Stimulated activated naive CD8-positive, alpha-beta T cell treated with anti-CD3 and anti-CD28 coated beads, Interleukin-15, Interleukin-2, amounts not matched to agents 100 ng/mL and 50 ng/mL, for 24 hours (primary cell): ENCODE results near the gene MUC3A.
"Not testable (repeated sequence)": the region's sequence is repeated elsewhere in the genome, so short reads cannot be mapped to it uniquely, and the experiment has no call there.

Experiments used
- H3K27ac Mint-ChIP-seq: one replicate; pipeline ENCODE4 v1.8.0; 2021; ENCODE audit warnings: mild to moderate bottlenecking, mixed read lengths
- H3K27me3 Mint-ChIP-seq: one replicate; pipeline ENCODE4 v1.8.0; 2021; ENCODE audit warnings: mixed read lengths
- H3K36me3 Mint-ChIP-seq: one replicate; pipeline ENCODE4 v1.8.0; 2021; ENCODE audit warnings: low read depth, mixed read lengths
- H3K4me1 Mint-ChIP-seq: one replicate; pipeline ENCODE4 v1.8.0; 2021; ENCODE audit warnings: low read depth, mixed read lengths
- H3K4me3 Mint-ChIP-seq: one replicate; pipeline ENCODE4 v1.8.0; 2021; ENCODE audit warnings: mild to moderate bottlenecking, mixed read lengths
- H3K9me3 Mint-ChIP-seq: one replicate; pipeline ENCODE4 v1.8.0; 2021; ENCODE audit warnings: mixed read lengths

The MUC3A gene

DNA sequence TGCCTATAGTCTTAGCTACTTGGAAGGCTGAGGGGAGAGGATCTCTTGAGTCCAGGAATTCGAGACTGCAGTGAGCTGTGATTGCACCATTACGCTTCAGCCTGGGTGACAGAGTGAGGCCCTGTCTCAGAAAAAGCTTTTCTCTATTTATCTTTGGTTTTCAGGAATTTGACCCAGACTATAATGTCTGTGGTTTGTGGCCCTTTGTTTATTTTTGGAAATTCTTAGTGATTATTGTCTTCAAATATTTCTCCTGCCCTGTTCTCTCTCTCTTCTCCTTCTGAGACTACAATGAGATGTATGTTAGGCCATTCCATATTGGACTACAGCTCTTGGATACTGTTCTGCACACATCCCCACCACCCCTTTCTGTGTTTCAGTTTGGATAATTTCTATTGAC is 24.7 kb downstream of the MUC3A start:
- peaks cover 18% of the 10 kb centered on the region for H3K27me3 Mint-ChIP-seq
- H3K9me3 Mint-ChIP-seq, result no peaks in the 10 kb centered on the region
- no peaks in the 10 kb centered on the region for H3K36me3 Mint-ChIP-seq
- H3K27ac Mint-ChIP-seq, result no peak overlapping the region
- H3K4me1 Mint-ChIP-seq, result no peaks in the 10 kb centered on the region
- H3K4me3 Mint-ChIP-seq, result no peak overlapping the region

GRCh38 chr7:100975371-100975821 is 26.1 kb downstream of the MUC3A start:
- no peaks in the 10 kb centered on the region for H3K9me3 Mint-ChIP-seq
- no peaks in the 10 kb centered on the region for H3K36me3 Mint-ChIP-seq
- H3K27me3 Mint-ChIP-seq, result peaks cover 12% of the 10 kb centered on the region
- no peak overlapping the region for H3K27ac Mint-ChIP-seq
- no peak overlapping the region for H3K4me3 Mint-ChIP-seq
- no peaks in the 10 kb centered on the region for H3K4me1 Mint-ChIP-seq

DNA sequence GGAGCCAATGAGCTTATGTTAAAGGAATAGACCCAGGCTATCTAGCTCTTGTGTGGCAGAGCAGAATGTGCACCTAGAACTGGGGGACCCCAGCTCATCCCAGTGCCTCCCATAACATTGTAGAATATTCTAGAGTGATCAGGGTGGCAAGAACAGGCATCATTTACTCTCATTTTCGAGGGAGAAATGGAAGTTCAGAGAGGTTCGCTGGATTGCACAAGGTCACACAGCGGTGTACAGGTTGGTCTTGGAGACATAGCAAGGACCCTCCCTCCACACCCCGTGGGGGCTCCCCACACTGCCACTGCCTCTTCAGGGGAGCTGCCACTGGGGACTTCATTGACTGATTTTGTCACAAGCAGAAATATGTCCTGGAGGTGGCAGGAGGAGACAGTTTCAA is 29.0 kb downstream of the MUC3A start:
- Mint-ChIP-seq H3K36me3 (no peaks in the 10 kb centered on the region), H3K27ac (no peak overlapping the region), H3K9me3 (no peaks in the 10 kb centered on the region), H3K4me3 (no peak overlapping the region), H3K27me3 (peaks cover 11% of the 10 kb centered on the region), H3K4me1 (no peaks in the 10 kb centered on the region)

GRCh38 chr7:100983451-100984187 is 34.3 kb downstream of the MUC3A start:
- Mint-ChIP-seq H3K9me3 (no peaks in the 10 kb centered on the region), H3K36me3 (no peaks in the 10 kb centered on the region)

DNA sequence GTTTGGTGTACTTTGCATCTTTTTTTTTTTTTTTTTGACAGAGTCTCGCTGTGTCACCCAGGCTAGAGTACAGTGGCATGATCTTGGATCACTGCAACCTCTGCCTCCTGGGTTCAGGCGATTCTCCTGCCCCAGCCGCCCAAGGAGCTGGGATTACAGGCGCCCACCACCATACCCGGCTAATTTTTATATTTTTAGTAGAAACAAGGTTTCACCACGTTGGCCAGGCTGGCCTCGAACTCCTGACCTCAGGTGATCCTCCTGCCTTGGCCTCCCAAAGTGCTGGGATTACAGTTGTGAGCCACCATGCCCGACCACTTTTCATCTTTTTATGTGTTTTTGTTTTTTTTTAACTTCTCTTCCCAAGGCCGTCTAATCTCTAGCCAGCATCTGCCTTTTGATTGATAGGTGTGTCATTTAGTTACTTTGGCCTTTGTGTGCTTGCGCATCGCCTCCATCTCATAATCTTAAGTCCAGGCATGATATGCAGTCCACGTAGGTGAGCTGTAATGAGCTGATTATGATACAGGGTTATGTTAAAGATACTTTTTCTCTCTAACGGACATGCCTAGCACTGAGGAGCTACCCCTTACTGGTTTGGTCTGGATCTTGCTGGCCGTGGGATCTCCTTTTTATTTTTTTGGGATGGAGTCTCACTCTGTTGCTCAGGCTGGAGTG is 35.0 kb downstream of the MUC3A start:
- H3K4me3 Mint-ChIP-seq, H3K36me3 Mint-ChIP-seq, H3K9me3 Mint-ChIP-seq, H3K27ac Mint-ChIP-seq, H3K4me1 Mint-ChIP-seq: not testable (repeated sequence)
- peaks cover 11% of the 10 kb centered on the region for H3K27me3 Mint-ChIP-seq

More at GRCh38 chr7:100983451-100984187, 34.3 kb downstream of the MUC3A start:
- H3K4me1 Mint-ChIP-seq, result no peaks in the 10 kb centered on the region
- no peak overlapping the region for H3K4me3 Mint-ChIP-seq
- H3K27ac Mint-ChIP-seq, result no peak overlapping the region
- H3K27me3 Mint-ChIP-seq, result peaks cover 11% of the 10 kb centered on the region

DNA sequence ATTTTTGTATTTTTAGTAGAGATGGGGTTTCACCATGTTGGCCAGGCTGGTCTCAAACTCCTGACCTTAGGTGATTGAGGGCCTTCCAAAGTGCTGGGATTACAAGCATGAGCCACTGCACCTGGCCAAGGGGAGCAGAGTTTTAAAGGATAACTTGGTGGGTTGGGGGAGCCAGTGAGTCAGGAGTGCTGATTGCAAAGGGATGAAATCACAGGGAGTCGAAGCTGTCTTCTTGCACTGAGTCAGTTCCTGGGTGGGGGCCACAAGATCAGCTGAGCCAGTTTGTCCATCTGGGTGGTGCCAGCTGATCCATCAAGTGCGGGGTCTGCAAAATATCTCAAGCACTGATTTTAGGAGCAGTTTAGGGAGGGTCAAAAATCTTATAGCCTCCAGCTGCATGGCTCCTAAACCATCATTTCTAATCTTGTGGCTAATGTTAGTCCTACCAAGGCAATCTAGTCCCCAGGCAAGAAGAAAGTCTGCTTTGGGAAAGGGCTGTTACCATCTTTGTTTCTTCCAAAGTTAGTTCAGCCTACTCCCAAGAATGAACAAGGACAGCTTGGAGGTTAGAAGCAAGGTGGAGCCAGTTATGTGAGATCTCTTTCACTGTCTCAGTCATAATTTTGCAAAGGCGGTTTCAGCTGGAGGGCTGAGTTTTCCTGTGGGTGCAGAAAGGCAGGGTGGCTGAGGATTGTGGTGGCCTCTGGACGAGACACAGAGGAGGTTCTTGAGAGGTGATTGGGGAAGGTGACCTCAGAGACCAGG is 35.9 kb downstream of the MUC3A start:
- H3K27ac Mint-ChIP-seq, H3K4me1 Mint-ChIP-seq, H3K36me3 Mint-ChIP-seq, H3K9me3 Mint-ChIP-seq, H3K4me3 Mint-ChIP-seq: not testable (repeated sequence)
- H3K27me3 Mint-ChIP-seq, result peaks cover 11% of the 10 kb centered on the region

DNA sequence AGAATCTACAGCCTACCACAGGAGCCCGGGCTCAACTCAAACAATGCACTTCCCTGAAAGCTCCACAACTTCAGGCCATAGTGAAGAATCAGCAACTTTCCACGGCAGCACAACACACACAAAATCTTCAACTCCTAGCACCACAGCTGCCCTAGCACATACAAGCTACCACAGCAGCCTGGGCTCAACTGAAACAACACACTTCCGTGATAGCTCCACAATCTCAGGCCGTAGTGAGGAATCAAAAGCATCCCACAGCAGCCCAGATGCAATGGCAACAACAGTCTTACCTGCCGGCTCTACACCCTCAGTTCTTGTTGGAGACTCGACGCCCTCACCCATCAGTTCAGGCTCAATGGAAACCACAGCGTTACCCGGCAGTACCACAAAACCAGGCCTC is 42.3 kb downstream of the MUC3A start:
- Mint-ChIP-seq H3K4me1 (no peaks in the 10 kb centered on the region), H3K4me3 (no peak overlapping the region), H3K27ac (no peak overlapping the region), H3K9me3 (no peaks in the 10 kb centered on the region), H3K27me3 (no peaks in the 10 kb centered on the region), H3K36me3 (no peaks in the 10 kb centered on the region)

GRCh38 chr7:100992280-100992679 is 42.9 kb downstream of the MUC3A start:
- not testable (repeated sequence) for H3K4me3 Mint-ChIP-seq, H3K4me1 Mint-ChIP-seq, H3K9me3 Mint-ChIP-seq, H3K27ac Mint-ChIP-seq, H3K27me3 Mint-ChIP-seq, H3K36me3 Mint-ChIP-seq

DNA sequence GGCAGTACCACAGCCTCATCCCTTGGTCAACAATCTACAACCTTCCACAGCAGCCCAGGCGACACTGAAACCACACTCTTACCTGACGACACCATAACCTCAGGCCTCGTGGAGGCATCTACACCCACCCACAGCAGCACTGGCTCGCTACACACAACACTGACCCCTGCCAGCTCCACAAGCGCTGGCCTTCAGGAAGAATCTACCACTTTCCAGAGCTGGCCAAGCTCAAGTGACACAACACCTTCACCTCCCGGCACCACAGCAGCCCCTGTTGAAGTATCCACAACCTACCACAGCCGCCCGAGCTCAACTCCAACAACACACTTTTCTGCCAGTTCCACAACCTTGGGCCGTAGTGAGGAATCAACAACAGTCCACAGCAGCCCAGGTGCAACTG is 45.3 kb downstream of the MUC3A start:
- H3K27ac Mint-ChIP-seq, result not testable (repeated sequence)

DNA sequence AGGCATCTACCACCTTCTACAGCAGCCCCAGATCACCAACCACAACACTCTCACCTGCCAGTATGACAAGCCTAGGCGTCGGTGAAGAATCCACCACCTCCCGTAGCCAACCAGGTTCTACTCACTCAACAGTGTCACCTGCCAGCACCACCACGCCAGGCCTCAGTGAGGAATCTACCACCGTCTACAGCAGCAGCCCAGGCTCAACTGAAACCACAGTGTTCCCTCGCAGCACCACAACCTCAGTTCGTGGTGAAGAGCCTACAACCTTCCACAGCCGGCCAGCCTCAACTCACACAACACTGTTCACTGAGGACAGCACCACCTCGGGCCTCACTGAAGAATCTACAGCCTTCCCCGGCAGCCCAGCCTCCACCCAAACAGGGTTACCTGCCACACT is 49.2 kb downstream of the MUC3A start:
- H3K9me3 Mint-ChIP-seq, H3K36me3 Mint-ChIP-seq, H3K27me3 Mint-ChIP-seq, H3K4me3 Mint-ChIP-seq, H3K27ac Mint-ChIP-seq, H3K4me1 Mint-ChIP-seq: not testable (repeated sequence)

More for the DNA sequence above, 45.3 kb downstream of the MUC3A start:
- H3K4me3 Mint-ChIP-seq, H3K27me3 Mint-ChIP-seq, H3K4me1 Mint-ChIP-seq, H3K9me3 Mint-ChIP-seq, H3K36me3 Mint-ChIP-seq: not testable (repeated sequence)

DNA sequence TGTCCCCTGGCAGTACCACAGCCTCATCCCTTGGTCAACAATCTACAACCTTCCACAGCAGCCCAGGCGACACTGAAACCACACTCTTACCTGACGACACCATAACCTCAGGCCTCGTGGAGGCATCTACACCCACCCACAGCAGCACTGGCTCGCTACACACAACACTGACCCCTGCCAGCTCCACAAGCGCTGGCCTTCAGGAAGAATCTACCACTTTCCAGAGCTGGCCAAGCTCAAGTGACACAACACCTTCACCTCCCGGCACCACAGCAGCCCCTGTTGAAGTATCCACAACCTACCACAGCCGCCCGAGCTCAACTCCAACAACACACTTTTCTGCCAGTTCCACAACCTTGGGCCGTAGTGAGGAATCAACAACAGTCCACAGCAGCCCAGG is 50.0 kb downstream of the MUC3A start:
- not testable (repeated sequence) for H3K4me1 Mint-ChIP-seq, H3K9me3 Mint-ChIP-seq

GRCh38 chr7:101000025-101000424 is 50.7 kb downstream of the MUC3A start:
- H3K36me3 Mint-ChIP-seq, H3K27me3 Mint-ChIP-seq, H3K4me1 Mint-ChIP-seq, H3K4me3 Mint-ChIP-seq, H3K27ac Mint-ChIP-seq, H3K9me3 Mint-ChIP-seq: not testable (repeated sequence)

More for the DNA sequence above, 50.0 kb downstream of the MUC3A start:
- not testable (repeated sequence) for H3K4me3 Mint-ChIP-seq, H3K36me3 Mint-ChIP-seq, H3K27me3 Mint-ChIP-seq, H3K27ac Mint-ChIP-seq

DNA sequence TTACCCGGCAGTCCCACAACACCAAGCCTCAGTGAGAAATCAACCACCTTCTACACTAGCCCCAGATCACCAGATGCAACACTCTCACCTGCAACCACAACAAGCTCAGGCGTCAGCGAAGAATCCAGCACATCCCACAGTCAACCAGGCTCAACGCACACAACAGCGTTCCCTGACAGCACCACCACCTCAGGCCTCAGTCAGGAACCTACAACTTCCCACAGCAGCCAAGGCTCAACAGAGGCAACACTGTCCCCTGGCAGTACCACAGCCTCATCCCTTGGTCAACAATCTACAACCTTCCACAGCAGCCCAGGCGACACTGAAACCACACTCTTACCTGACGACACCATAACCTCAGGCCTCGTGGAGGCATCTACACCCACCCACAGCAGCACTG is 53.0 kb downstream of the MUC3A start:
- H3K27ac Mint-ChIP-seq, H3K36me3 Mint-ChIP-seq, H3K9me3 Mint-ChIP-seq, H3K27me3 Mint-ChIP-seq, H3K4me1 Mint-ChIP-seq, H3K4me3 Mint-ChIP-seq: not testable (repeated sequence)

GRCh38 chr7:101007361-101007760 is 58.0 kb downstream of the MUC3A start:
- H3K4me1 Mint-ChIP-seq, H3K36me3 Mint-ChIP-seq, H3K9me3 Mint-ChIP-seq, H3K4me3 Mint-ChIP-seq, H3K27me3 Mint-ChIP-seq, H3K27ac Mint-ChIP-seq: not testable (repeated sequence)

GRCh38 chr7:101009629-101010028 is 60.3 kb downstream of the MUC3A start:
- Mint-ChIP-seq H3K4me3 (no peak overlapping the region), H3K9me3 (no peaks in the 10 kb centered on the region), H3K4me1 (no peaks in the 10 kb centered on the region), H3K27ac (no peak overlapping the region), H3K36me3 (no peaks in the 10 kb centered on the region), H3K27me3 (no peaks in the 10 kb centered on the region)
